GM12892 (cell line): ENCODE data around the gene INVS.

Experiments used
- POLR2A ChIP-seq: IDR thresholded peaks from 2 replicates; pipeline ENCODE4 v1.6.1; 2011; ENCODE audit warnings: low read depth, low read length, control low read depth
- POLR2AphosphoS5 ChIP-seq: IDR thresholded peaks from 2 replicates; pipeline ENCODE4 v1.6.1; 2011; ENCODE audit warnings: low read depth, low read length, control low read depth
- TAF1 ChIP-seq: IDR thresholded peaks from 2 replicates; pipeline ENCODE4 v1.6.1; 2011; ENCODE audit warnings: low read depth, mild to moderate bottlenecking, control low read depth, low read length, borderline replicate concordance

DNA sequence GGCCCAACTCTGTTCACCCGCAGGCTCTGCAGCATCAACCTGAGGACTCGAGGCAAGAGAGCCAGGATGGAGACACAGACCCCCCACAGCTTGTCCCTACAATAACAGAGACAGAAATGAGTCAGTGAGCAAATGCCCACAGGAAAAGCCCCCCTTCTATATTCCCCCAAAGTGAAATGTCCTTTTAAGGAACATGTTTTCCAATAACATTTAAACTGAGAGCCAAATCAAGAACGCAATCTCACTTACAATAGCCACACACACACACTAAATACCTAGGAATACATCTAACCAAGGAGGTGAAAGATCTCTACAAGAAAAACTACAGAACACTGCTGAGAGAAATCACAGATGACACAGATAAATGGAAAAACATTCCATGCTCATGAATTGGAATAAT, 204.7 kb downstream of the INVS start:
- TF ChIP-seq POLR2A (no peak), POLR2AphosphoS5 (no peak), TAF1 (no peak)
